GM18508 (cell line): ENCODE measurements around the gene GRB2.
A peak's percentile ranks its signal among the peaks of the same experiment; 100 is the strongest.

Experiments used
- ATAC-seq: cut with Tn5 transposase; IDR thresholded peaks from one replicate; pipeline ENCODE4 v1.9.1; 2021; ENCODE audit warnings: moderate number of reproducible peaks; ENCODE audit not compliant: insufficient read depth, unreplicated experiment

GRB2 gene

GRCh38 chr17:75326226-75326848 lies 79.1 kb downstream of the GRB2 start:
- no peak for ATAC-seq

DNA sequence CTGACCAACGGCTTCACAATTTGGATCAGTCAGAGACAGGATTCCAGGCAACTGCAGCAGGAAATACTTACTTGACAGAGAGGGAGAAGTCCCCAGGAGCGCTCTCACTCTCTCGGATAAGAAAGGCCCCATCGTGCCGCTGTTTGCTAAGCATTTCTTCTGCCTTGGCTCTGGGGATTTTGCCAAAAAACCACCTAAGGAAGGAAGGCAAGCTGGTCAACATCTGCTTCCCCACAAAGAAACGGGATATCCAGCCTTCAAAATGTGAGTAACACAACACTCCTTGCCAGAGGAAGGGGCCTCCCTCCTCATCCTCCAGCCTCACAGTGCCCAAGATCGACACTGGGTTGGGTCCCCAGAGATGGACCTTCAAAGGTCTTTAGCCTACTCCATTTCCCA lies 79.7 kb downstream of the GRB2 start:
- ATAC-seq, result no peak

- ATAC-seq, result no peak
Measured at GRCh38 chr17:75325348-75325747, 80.1 kb downstream of the GRB2 start.

DNA sequence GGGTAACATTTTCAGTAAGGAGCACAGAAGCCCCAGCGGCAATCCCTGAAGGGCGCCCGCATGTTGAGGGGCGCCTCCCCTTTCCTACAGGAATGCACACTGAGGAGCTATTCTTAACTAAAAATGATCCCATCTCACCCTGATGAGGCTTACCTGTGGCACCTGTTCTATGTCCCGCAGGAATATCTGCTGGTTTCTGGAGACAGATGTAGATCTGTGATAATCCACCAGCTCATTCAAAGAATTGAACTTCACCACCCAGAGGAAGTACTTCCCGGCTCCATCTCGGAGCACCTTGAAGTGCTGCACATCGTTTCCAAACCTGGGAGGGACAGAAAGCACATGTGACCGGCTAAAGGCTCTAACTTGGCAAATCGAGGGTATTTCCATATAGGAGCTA lies 84.0 kb downstream of the GRB2 start:
- no peak for ATAC-seq

GRCh38 chr17:75319904-75320691 lies 85.4 kb downstream of the GRB2 start:
- no peak for ATAC-seq

GRCh38 chr17:75318615-75319222 lies 86.8 kb downstream of the GRB2 start:
- ATAC-seq, result no peak

GRCh38 chr17:75318211-75318610 lies 87.3 kb downstream of the GRB2 start:
- no peak for ATAC-seq

- no peak for ATAC-seq
Measured at GRCh38 chr17:75317671-75318070, 87.8 kb downstream of the GRB2 start.

GRCh38 chr17:75316253-75316652 lies 89.2 kb downstream of the GRB2 start:
- ATAC-seq, result no peak

DNA sequence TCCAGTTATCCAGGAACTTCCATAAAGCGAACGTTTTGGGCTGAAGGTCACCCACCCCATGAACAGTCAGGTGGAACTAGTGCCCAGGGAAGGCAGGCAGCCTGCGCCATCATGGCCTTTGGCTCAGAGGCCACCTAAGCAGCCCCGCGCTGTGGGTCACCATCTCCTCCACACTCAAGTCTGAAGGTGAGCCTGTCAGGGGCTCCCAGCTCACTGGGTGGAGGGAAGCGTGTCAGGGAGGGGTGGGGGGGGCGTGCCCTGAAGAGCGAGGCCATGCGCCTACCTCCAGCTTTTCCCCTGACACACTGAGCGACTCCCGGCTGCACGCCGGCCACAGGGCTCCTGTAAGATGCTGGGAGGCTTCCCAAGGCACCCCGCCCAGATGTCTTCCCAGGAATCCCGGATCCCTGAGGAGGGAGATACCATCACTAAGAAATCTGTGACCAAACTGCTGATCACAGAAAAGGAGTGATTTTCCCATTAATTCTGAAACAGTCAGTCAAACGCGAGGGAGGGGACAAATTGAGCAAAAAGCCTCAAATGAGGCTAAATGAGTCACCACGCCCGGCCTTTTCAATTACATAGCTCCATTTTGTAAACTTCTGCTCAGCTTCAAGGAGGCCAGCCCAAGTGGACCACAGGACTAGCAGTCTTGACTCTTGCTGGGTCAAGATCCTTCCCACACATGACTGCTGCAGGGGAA lies 89.8 kb downstream of the GRB2 start:
- ATAC-seq, result no peak

- no peak for ATAC-seq
Measured at GRCh38 chr17:75313941-75314551, 91.4 kb downstream of the GRB2 start.

DNA sequence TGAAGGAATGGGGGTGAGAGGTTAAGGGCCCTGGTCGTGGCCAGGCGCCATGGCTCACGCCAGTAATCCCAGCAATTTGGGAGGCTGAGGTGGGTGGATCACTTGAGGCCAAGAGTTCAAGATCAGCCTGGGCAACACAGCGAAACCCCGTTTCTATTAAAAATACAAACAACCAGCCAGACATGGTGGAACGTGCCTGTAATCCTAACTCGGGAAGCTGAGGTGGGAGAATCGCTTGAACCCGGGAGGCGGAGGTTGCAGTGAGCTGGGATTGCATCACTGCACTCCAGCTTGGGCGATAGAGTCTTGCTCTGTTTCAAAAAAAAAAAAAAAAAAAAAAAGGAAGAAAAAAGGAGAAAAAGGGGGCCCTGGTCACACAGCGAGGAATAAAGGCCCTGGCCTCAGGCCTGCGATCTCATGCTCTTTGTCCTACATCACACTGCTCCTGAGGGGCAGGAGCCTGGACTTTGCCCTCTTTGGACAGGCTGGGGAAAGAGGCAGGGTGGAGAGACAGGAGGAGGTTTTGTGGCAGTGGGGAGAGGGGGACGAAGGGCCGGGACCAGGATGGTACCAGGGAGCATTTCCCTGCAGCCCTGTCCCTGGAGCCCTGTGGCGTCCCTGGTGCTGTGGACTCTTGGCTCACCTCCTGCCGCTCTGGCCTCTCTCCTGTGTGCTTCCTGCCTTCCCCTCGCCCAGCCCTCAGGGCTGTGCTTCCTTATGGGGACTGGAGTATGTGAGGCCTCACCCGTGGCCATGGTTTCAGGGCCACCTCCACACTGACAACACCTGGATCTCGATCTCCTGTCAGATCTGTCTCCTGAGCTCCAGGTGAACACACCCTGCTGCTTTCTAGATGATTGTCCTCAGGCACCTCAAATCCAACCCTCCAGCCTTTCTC lies 96.5 kb downstream of the GRB2 start:
- no peak for ATAC-seq

DNA sequence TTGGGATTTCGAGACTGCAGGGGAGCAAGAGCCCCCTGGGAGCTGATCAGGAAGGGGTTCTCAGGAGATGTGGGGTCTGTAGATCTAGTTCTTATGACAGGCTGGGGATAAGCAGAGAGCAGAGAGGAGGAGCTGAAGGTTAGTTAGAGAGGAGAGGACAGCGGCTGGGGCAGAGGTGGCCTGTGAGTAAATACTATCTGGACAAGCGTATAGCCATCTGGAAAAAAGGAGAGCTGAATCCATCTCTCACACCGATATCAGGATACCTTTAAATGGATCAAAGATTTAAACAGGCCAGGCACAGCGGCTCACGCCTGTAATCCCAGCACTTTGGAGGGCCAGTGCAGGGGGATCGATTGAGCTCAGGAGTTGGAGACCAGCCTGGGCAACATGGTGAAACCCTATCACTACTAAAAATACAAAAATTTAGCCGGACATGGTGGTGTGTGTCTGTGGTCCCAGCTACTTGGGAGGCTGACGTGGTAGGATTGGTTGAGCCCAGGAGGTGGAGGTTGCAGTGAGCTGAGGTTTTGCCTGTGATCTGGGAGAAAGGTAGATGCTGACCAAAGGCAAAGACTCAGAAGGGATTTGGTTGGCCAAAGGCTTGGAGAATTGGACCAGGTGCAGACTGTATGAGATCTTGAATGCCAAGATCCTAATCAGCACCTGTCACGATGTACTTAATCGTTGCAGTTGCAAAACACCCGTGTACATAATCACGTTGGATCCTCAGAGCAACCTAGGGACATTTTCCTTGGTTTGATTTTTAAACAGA lies 97.3 kb downstream of the GRB2 start:
- ATAC-seq, result no peak

- ATAC-seq, result no peak
Measured at GRCh38 chr17:75301502-75302206, 103.8 kb downstream of the GRB2 start.

GRCh38 chr17:75301049-75301448 lies 104.4 kb downstream of the GRB2 start:
- ATAC-seq, result no peak

GRCh38 chr17:75300280-75300679 lies 105.2 kb downstream of the GRB2 start:
- no peak for ATAC-seq

DNA sequence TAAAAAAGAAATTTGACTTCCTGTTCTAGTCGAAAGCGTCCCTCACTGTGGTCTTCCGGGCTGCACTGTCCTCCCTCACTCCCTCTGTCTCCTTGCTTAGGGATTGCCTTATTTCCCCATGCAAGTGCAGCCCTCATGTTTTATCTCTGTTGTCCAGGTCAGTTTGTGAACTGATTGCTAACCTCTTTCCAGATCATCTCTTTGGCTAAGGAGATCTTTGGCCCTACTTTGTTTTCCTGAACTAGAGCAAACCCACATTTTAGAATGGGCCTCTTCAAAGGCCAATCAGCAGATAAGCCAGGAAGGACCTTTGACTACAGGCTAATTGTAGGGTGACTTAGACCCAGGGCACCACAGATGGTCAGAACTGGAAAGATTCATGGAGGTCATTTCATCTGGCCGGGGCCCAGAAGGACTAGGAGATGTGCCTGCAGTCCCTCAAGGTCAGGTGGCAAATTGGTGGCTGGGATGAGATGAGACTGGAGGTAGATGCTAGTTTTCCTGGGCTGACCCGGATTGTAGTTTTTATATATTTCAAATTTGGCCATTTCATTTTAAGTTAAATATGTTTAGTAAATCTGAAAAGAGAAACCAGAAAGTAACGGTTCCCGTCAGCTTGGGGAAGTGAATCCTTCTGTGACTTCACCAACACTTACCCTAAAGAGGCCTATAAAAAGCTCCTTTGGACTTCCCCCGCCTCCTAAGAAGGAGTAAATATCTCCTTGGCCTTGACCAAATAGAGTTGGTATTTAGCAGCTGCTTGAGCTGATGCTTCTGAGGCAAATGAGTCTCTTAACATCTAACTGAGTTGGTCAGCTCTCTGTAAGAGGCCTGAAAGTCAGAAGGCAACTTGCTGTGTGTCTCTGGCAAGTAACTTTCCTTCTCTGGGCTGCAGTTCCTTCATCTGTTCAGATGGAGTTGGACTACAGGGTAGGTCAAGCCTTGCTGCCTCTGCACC lies 110.0 kb downstream of the GRB2 start:
- ATAC-seq, result peak; percentile 57
